Effector CD8-positive, alpha-beta T cell (primary cell): ENCODE measurements around the gene UQCR11.
A peak's percentile ranks its signal among the peaks of the same experiment; 100 is the strongest.
"Not testable (repeated sequence)": the region's sequence is repeated elsewhere in the genome, so short reads cannot be mapped to it uniquely, and the experiment has no call there.

Source experiments
- DNase-seq: peaks from one replicate; lab custom pipeline; 2025; lab: John Stamatoyannopoulos, UW
- total RNA-seq, 4 experiments: gene quantifications; one replicate each; lab custom pipeline; 2026; lab: John Stamatoyannopoulos, UW

The UQCR11 gene
- total RNA-seq, result 14.4 to 20.6 (median 17.7) reads per million in 4 experiments

DNA sequence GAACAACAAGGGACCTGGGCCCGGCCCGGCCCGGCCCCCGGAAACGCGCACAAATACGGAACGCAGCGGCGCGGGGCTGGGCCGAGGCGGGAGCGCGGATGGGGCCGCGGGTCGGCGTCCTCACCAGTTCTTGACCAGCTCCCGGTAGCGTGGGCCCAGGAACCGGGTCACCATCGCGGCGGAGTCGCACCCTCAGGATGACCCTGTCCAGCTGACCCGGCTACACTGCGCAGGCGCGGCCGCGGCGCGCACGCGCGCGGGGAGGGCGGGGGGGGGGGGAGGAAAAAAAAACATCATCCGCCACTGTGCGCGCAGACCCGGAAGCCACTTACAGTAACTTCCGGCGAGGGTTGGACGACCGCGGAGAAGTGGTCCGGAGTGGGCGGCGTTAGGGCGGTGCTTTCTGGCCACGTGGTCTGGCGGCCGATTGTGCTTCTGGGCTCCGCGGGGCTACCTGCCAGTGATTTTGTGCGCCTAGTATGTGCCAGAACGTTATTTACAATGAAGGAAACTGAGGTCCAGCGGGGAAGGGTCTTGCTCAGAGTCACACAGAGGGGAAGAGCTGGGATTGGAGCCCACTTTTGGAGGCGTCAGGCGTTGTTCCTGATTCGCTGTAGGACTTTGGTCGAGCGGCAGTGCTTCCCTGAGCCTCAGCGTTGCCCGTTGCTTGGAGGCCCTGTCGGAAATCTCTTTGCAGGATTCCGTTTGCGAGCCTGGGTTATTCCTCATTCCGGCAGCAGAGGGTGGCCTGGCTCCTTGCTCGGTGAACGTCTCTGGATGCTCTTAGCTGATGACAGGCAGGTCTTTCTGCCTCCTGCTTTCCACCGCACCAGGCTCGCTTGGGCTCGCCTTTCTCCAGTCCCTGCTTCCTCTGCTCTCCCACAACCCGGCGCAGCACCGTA lies at the start of gene UQCR11:
UQCR11 (minus strand) TSS at position 227 of the 902 bp plus-strand sequence; CDS start at position 174, 53 bp downstream.
- DNase-seq, result peak; percentile 84

- DNase-seq, result no peak
These were observed 49.0 kb upstream of the UQCR11 start for GRCh38 chr19:1654178-1654792.

- no peak for DNase-seq
These were observed 48.0 kb upstream of the UQCR11 start for GRCh38 chr19:1653300-1653628.

DNA sequence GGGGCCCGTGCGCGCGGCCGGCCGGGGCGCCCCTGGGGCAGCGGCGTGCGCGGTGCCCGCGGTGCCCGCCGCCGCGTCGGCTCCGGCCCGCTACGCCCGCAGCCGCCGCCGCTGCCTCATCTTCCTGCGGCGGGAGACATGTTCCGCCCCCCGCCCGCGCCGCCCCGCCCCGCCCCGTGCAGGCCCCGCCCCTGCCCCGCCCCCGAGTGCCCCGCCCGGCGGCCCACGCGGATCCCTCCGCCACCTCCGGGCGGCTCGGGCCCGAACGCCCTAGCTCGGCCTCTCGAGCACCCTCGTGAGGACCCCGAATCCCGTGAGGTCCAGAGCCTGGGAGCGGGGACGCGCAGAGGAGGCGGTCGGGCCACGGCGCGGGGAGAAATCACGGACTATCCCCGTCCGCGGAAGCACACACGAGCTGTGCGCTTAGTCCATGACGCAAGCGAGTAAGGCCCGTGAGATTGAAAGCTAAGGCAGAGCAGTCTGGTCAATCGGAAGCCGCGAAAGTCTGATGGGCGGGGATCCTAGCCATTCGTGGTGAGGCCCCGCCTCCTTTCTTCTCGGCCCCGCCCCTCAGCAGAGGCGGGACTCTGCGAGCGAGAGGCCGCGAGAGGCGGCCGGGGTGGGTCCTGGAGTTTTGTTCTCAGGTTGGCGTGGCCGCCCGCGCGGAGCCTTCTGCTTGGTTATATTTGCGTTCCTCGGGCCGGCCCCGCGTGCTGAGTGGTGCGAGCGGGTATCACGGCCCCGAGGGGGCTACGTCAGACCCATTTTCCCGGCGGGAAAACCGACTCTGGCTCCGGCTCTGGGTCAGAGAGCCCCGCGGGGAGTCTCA lies 47.4 kb upstream of the UQCR11 start, which contains the start of gene TCF3:
TCF3 (minus strand) TSS at position 145 of the 829 bp plus-strand sequence. CDS start 2,367 bp downstream, outside the sequence.
- peak; percentile 96 for DNase-seq

DNA sequence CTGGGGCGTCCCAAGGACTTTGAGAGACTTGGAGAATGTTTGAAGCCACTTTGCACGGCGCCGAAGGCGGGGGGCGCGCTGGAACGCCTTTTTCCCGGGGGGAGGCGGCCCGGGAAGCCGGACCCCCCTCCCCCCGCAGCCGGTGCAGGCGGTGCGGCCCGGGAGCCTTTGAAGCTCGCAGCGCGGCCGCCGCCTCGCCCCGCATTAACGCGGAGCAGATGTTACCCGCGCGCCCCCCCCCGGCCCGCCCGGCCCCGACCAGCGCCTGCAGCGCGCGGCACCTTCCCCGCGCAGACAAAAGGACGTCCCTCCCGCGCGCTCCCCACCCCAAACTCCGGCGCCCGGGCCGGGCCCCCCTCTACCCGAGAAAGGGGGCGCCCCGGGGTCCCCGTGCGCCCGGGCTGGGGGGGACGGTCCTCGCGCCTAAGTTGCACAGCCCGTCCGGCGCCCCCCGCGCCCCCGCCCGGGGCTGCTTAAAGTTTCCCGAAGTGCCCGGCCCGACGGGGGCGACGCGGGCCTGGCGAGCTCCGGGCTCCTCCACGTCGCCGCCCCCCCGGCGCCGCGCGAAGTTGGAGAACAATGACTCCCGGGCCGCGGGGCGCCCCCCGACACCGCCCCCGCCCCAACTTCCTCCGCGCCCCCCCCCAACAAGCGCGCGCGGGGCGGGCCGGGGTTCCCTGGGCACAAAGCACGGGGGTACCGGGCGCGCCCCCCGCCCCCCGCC lies 46.5 kb upstream of the UQCR11 start:
- peak; percentile 44 for DNase-seq

- peak; percentile 75 for DNase-seq
These were observed 45.6 kb upstream of the UQCR11 start for GRCh38 chr19:1650650-1651567.

- DNase-seq, result no peak
These were observed 44.7 kb upstream of the UQCR11 start for GRCh38 chr19:1649706-1650649.

DNA sequence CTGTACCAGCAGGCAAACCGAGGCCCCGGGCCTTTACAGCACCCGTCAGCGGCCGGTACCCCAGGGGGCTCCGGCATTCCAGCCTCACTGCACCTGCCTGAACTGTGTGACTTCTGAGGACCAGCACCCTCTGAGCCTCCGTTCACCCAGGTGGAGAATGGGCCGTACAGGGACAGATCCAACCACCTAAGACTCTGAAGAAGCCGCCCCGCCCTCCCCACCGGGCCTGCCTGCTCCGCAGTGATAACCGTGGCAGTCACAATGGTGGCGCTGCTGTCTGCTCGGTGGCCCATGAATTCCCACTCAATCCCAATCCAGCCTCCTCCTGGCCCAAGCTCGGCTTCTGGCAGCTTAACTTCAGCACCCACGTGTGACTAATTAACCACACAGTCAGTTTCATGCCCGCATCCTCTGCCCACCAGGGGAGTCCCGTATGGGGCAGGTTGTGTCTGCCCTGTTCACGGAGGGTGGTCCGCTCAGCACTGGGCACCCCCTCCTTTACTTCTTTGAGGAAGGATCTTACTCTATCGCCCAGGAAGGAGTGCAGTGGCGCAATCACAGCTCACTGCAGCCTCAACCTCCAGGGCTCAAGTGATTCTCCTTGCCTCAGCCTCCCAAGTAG lies 43.8 kb upstream of the UQCR11 start:
- DNase-seq, result no peak

DNA sequence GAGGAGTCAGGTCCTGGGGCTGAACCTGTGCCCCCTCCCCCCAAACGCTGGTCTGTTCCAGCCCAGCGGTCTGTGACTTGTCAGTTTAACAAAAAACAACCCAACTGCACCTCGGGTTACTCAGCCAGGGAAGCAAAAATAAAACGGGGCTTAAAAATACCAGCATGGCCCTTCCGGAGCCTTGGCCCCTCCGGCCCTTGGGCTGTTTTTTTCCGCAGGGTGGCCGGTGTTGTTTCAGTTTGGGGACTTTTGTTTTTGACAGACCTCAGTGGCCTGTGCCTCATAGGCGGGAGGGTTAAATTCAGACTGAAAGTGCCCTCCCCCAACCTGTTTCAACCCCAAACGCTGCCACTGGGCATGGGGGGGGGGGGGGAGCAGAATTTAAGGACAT lies 43.2 kb upstream of the UQCR11 start:
- no peak for DNase-seq

GRCh38 chr19:1647501-1648458 lies 42.5 kb upstream of the UQCR11 start:
- DNase-seq, result no peak

GRCh38 chr19:1646659-1647453 lies 41.6 kb upstream of the UQCR11 start:
- no peak for DNase-seq

GRCh38 chr19:1646149-1646548 lies 40.9 kb upstream of the UQCR11 start:
- no peak for DNase-seq

DNA sequence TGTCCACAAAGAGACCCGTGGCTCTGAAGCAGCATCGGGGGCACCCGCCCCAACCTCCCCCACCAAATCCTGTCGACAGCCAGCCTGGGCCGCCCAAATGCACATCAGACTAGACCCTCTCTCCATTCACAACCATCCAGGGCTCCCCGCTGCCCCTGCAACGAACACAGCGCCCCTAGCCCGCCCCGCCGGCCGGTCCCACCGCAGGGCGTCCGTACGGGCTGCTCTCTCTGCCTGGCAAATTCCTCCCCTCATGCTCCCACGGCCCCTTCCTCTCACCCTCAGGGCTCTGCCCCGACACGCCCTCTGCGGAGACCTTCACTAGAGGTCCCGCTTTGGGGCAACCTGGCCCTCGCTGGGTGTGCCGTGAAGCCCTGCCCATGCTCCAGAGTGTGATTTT lies 40.0 kb upstream of the UQCR11 start:
- no peak for DNase-seq

GRCh38 chr19:1644070-1644469 lies 38.8 kb upstream of the UQCR11 start:
- DNase-seq, result no peak

DNA sequence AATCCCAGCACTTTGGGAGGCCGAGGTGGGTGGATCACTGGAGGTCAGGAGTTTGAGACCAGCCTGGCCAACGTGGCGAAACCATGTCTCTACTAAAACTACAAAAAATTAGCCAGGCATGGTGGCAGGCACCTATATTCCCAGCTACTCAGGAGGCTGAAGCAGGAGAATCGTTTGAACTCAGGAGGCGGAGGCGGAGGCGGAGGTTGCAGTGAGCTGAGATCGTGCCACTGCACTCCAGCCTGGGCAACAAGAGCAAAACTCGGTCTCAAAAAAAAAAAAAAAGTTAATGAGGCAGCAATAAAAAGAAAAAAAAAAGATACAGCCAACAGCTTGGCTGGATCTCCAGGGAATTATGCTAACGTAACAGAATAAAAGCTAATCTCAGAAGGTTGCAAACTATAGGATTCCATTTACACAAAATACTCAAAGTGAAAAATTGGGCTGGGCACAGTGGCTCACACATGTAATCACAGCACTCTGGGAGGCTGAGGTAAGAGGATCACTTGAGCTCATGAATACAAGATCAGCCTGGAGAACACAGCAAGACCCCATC lies 35.7 kb upstream of the UQCR11 start:
- not testable (repeated sequence) for DNase-seq
